ENCODE data around the gene SRRM5. TPM values are rescaled to one million over a fixed set of nuclear protein-coding genes. Genes with fewer than 3 reads are reported as not detected.

Gene SRRM5
- polyA plus RNA-seq, 1 of the 3 experiments (the other 2 are of a cell fraction) = 0.15 TPM

- TF ChIP-seq TAF1 (IDR thresholded peaks at IDR 0.05; ENCODE audit: borderline replicate concordance, low read depth, low read length) (peak; percentile 76), CTCF (IDR thresholded peaks at IDR 0.05) (no peak), MXI1 (IDR thresholded peaks at IDR 0.05; ENCODE audit: low read depth, low read length) (peak; percentile 48), RFX5 (IDR thresholded peaks at IDR 0.05; ENCODE audit: low read length) (no peak), NRF1 (IDR thresholded peaks at IDR 0.05; ENCODE audit: low read depth, low read length) (peak; percentile 100), CHD2 (IDR thresholded peaks at IDR 0.05; ENCODE audit: low read length, partially characterized antibody) (no peak), RXRA (IDR thresholded peaks at IDR 0.05; ENCODE audit: borderline replicate concordance, low read depth) (no peak), RCOR1 (IDR thresholded peaks at IDR 0.05; ENCODE audit: low read length) (no peak; the same call in 1 of the 2 replicates), EZH2phosphoT487 (IDR thresholded peaks at IDR 0.05; ENCODE audit: borderline replicate concordance, low read depth) (no peak), MEF2A (IDR thresholded peaks at IDR 0.05; ENCODE audit: borderline replicate concordance, low read depth) (no peak), TEAD4 (IDR thresholded peaks at IDR 0.05; ENCODE audit: borderline replicate concordance, insufficient read depth) (no peak)
Observed at GRCh38 chr19:43595999-43596841, 15.7 kb upstream of the SRRM5 start, which contains the start of the genes IRGQ and ZNF576 (continued).

GRCh38 chr19:43596842-43597461 lies 14.9 kb upstream of the SRRM5 start:
- Histone ChIP-seq H3K36me3 (replicated peaks in 1 of 2; ENCODE audit: control insufficient read depth in 1 of 2, insufficient read depth in 2 of 2, low read length in 1 of 2) (peaks cover 23 to 28% of the 10 kb centered on the region in 2 experiments), H4K20me1 (ENCODE audit: insufficient read depth) (peaks cover 9% of the 10 kb centered on the region; the same call in 1 of the 2 replicates), H3K9ac (peak overlapping the region; percentile 94), H3K27me3 (ENCODE audit: insufficient read depth) (no peaks in the 10 kb centered on the region), H3K27ac (ENCODE audit: low read depth in 2 of 2, low read length in 1 of 2) (peak overlapping the region; percentile 93 to 98), H3K9me3 (no peaks in the 10 kb centered on the region), H3F3A (replicated peaks; ENCODE audit: insufficient read depth) (peaks cover 21% of the 10 kb centered on the region), H3K4me1 (ENCODE audit: control insufficient read depth in 1 of 2, insufficient read depth in 2 of 2, low read depth in 1 of 2, low read length in 1 of 2) (peaks cover 8 to 22% of the 10 kb centered on the region in 2 experiments; a peak in 2 of 4 replicates), H3K9me2 (no peaks in the 10 kb centered on the region), H2AFZ (ENCODE audit: low read depth) (peak overlapping the region; percentile 85), H3K4me2 (peak overlapping the region; percentile 99), H3K79me2 (ENCODE audit: insufficient read depth) (peaks cover 70% of the 10 kb centered on the region), H3K4me3 (ENCODE audit: low read depth in 2 of 2, low read length in 1 of 2) (peak overlapping the region; percentile 72 to 80)
- ChIA-PET CTCF (interaction anchor here (0.9 to 6.6 kb wide), 8 partner anchors 9 to 213 kb away, joined by 3 to 104 read pairs (median 4); no protein-coding TSS in a partner anchor), POLR2A (interaction anchor here (0.9 to 1.2 kb wide), 2 partner anchors 21 to 42 kb away, joined by 4 to 5 read pairs; partner anchors contain the start of genes PINLYP and XRCC1)
- DNase-seq = no peak
- TF ChIP-seq SIN3A (IDR thresholded peaks at IDR 0.05; ENCODE audit: borderline replicate concordance, low read depth, low read length) (0 out of 2 replicates have a peak, but pooled peaks have one; percentile 15), CHD2 (IDR thresholded peaks at IDR 0.05; ENCODE audit: low read length, partially characterized antibody) (no peak)
- WGBS (ENCODE audit: low lambda C conversion rate) = 13% methylated on average over 5 of the region's 7 CpGs
